SK-N-SH (cell line): ENCODE data around the gene ST8SIA3. TPM values are rescaled to one million over a fixed set of nuclear protein-coding genes. Genes with fewer than 3 reads are reported as not detected.
"Not testable (repeated sequence)": the region's sequence is repeated elsewhere in the genome, so short reads cannot be mapped to it uniquely, and the experiment has no call there.

Experiments
- CTCF ChIA-PET: fragments of 300-600, 350-600 bp; formaldehyde crosslinking; extraction: SDS; loops from one replicate; lab custom pipeline; 2021; lab: Yijun Ruan, JAX
- POLR2A ChIA-PET: fragments of 350-600 bp; sonication (Branson Sonifier 250); formaldehyde crosslinking; extraction: SDS; loops from one replicate; lab custom pipeline; 2020; ENCODE audit warnings: antibody characterized with exemption, inconsistent platforms; lab: Yijun Ruan, JAX
- DNase-seq: peaks from one replicate; pipeline ENCODE4 v3.0.0; 2012
- H2AFZ ChIP-seq: fragments of 200-600 bp; sonication (generic); 2 replicates; pipeline ENCODE4 v1.8.1; 2016; ENCODE audit warnings: antibody characterized with exemption, mild to moderate bottlenecking, low read depth
- H3F3A ChIP-seq: fragments of 200-600 bp; sonication (generic); replicated peaks from 2 replicates; pipeline ENCODE3; 2016; ENCODE audit warnings: antibody characterized with exemption, mild to moderate bottlenecking; ENCODE audit not compliant: insufficient read depth
- H3K27ac ChIP-seq, 2 experiments: fragments of 200-500 bp in 1 of 2; fragments of 200-600 bp in 1 of 2; sonication (Bioruptor generic) in 1 of 2; sonication (generic), shearing (Covaris generic) in 1 of 2; 2 replicates each; pipeline versions ENCODE4 v1.5.1 to v1.6.1; 2014 to 2016; ENCODE audit warnings: low read depth in 2 of 2, inconsistent platforms in 1 of 2, low read length in 1 of 2, mild to moderate bottlenecking in 1 of 2, mixed read lengths in 1 of 2
- H3K27me3 ChIP-seq: fragments of 200-600 bp; sonication (generic), shearing (Covaris generic); 2 replicates; pipeline ENCODE4 v1.6.1; 2016; ENCODE audit warnings: mixed run types; ENCODE audit not compliant: insufficient read depth
- H3K36me3 ChIP-seq, 2 experiments: fragments of 200-500 bp in 1 of 2; fragments of 200-600 bp in 1 of 2; sonication (Bioruptor generic) in 1 of 2; sonication (generic) in 1 of 2; replicated peaks in 1 of 2; 2 replicates each; pipeline versions ENCODE3 to v1.5.1; 2014 to 2016; ENCODE audit warnings: low read length in 1 of 2, mild to moderate bottlenecking in 1 of 2; ENCODE audit not compliant: insufficient read depth in 2 of 2, control insufficient read depth in 1 of 2
- H3K4me1 ChIP-seq, 2 experiments: fragments of 200-500 bp in 1 of 2; fragments of 200-600 bp in 1 of 2; sonication (Bioruptor generic) in 1 of 2; sonication (generic), shearing (Covaris generic) in 1 of 2; 2 replicates each; pipeline versions ENCODE4 v1.5.1 to v1.6.1; 2014 to 2016; ENCODE audit warnings: low read depth in 1 of 2, low read length in 1 of 2, mixed run types in 1 of 2; ENCODE audit not compliant: insufficient read depth in 2 of 2, control insufficient read depth in 1 of 2
- H3K4me2 ChIP-seq: fragments of 200-600 bp; sonication (generic), shearing (Covaris generic); 2 replicates; pipeline ENCODE4 v1.6.1; 2017; ENCODE audit warnings: mixed run types
- H3K4me3 ChIP-seq, 2 experiments: fragments of 200-500 bp in 1 of 2; fragments of 200-600 bp in 1 of 2; sonication (Bioruptor generic) in 1 of 2; sonication (generic), shearing (Covaris generic) in 1 of 2; 2 replicates each; pipeline versions ENCODE4 v1.5.1 to v1.8.1; 2014 to 2016; ENCODE audit warnings: low read depth in 2 of 2, inconsistent platforms in 1 of 2, low read length in 1 of 2, mild to moderate bottlenecking in 1 of 2, mixed read lengths in 1 of 2, moderate library complexity in 1 of 2
- H3K79me2 ChIP-seq: fragments of 200-600 bp; sonication (generic); 2 replicates; pipeline ENCODE4 v1.8.1; 2017; ENCODE audit warnings: mild to moderate bottlenecking; ENCODE audit not compliant: insufficient read depth
- H3K9ac ChIP-seq: fragments of 200-600 bp; sonication (generic); 2 replicates; pipeline ENCODE4 v1.6.1; 2017; ENCODE audit warnings: mixed run types
- H3K9me2 ChIP-seq: fragments of 200-600 bp; sonication (generic); 2 replicates; pipeline ENCODE4 v1.6.1; 2017; ENCODE audit warnings: mixed run types
- H3K9me3 ChIP-seq: fragments of 200-600 bp; sonication (generic); 2 replicates; pipeline ENCODE4 v1.6.1; 2017; ENCODE audit warnings: mixed run types, mild to moderate bottlenecking, moderate library complexity
- H4K20me1 ChIP-seq: fragments of 200-600 bp; sonication (generic); 2 replicates; pipeline ENCODE4 v1.6.1; 2017; ENCODE audit warnings: mild to moderate bottlenecking, mixed run types; ENCODE audit not compliant: insufficient read depth
- GABPA ChIP-seq: IDR thresholded peaks from 2 replicates; pipeline ENCODE4 v1.4.0; 2012; ENCODE audit warnings: low read depth, mild to moderate bottlenecking
- NFIC ChIP-seq: IDR thresholded peaks from 2 replicates; pipeline ENCODE4 v1.4.0; 2012; ENCODE audit warnings: borderline replicate concordance
- SIN3A ChIP-seq: IDR thresholded peaks from 2 replicates; pipeline ENCODE4 v1.6.1; 2012; ENCODE audit warnings: low read depth, mild to moderate bottlenecking, low read length, moderate library complexity, borderline replicate concordance
- TAF1 ChIP-seq: IDR thresholded peaks from 2 replicates; pipeline ENCODE4 v1.6.1; 2012; ENCODE audit warnings: low read depth, mild to moderate bottlenecking, low read length, moderate library complexity, borderline replicate concordance
- WGBS: methylation state at CpG from one replicate; pipeline ENCODE4 v1.1.6; 2017; ENCODE audit warnings: low lambda C conversion rate; 5-methylcytosine and 5-hydroxymethylcytosine counted together
- polyA plus RNA-seq, 3 experiments: library from polyadenylated mRNA; depleted of rRNA; stranded (reverse); fragments of >200 nt; gene quantifications; 2 replicates each; pipeline ENCODE4 v1.2.3, GENCODE V29; 2012
- TF ChIP-seq, protein P1 (sequence below): IDR thresholded peaks from 2 replicates; pipeline ENCODE4 v1.4.0; 2012; ENCODE audit warnings: low read depth, borderline replicate concordance

ST8SIA3 gene
- polyA plus RNA-seq, 1 of the 3 experiments (the other 2 are of a cell fraction), result 0.05 TPM

DNA sequence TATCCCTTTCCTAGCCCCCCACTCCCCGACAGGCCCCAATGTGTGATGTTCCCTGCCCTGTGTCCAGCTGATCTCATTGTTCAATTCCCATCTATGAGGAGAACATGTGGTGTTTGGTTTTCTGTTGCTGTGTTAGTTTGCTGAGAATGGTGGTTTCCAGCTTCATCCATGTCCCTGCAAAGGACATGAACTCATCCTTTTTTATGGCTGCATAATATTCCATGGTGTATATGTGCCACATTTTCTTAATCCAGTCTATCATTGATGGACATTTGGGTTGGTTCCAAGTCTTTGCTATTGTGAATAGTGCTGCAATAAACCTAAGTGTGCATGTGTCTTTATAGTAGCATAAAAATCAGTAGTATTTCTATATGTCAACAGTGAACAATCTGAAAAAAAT is 42.4 kb downstream of the ST8SIA3 start:
- H4K20me1 ChIP-seq, H2AFZ ChIP-seq, H3K9me2 ChIP-seq, DNase-seq, H3K4me1 ChIP-seq, H3K9me3 ChIP-seq, H3K36me3 ChIP-seq, H3K9ac ChIP-seq, H3F3A ChIP-seq, POLR2A ChIA-PET, CTCF ChIA-PET, H3K27ac ChIP-seq, H3K27me3 ChIP-seq, H3K4me3 ChIP-seq, H3K79me2 ChIP-seq, H3K4me2 ChIP-seq: not testable (repeated sequence)
- WGBS, result 17% methylated on average over 1 of the region's 1 CpG

DNA sequence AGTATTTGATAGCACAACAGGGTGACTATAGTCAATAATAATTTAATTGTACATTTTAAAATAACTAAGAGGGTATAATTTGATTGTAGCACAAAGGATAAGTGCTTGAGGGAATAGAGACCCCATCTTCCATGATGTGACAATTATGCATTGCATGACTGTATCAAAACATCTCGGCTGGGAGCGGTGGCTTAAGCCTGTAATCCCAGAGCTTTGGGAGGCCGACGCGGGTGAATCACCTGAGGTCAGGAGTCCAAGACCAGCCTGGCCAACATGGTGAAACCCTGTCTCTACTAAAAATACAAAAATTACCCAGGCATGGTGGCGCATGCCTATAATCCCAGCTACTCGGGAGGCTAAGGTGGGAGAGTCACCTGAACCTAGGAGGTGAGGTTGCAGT is 44.5 kb downstream of the ST8SIA3 start:
- H3K4me2 ChIP-seq, H3K36me3 ChIP-seq, H3K27ac ChIP-seq, H4K20me1 ChIP-seq, H3K9me2 ChIP-seq, H3K9me3 ChIP-seq, H3K79me2 ChIP-seq, H3F3A ChIP-seq, CTCF ChIA-PET, DNase-seq, H2AFZ ChIP-seq, H3K27me3 ChIP-seq, POLR2A ChIA-PET, H3K4me1 ChIP-seq, H3K4me3 ChIP-seq, H3K9ac ChIP-seq: not testable (repeated sequence)
- 71% methylated on average over 7 of the region's 7 CpGs for WGBS

DNA sequence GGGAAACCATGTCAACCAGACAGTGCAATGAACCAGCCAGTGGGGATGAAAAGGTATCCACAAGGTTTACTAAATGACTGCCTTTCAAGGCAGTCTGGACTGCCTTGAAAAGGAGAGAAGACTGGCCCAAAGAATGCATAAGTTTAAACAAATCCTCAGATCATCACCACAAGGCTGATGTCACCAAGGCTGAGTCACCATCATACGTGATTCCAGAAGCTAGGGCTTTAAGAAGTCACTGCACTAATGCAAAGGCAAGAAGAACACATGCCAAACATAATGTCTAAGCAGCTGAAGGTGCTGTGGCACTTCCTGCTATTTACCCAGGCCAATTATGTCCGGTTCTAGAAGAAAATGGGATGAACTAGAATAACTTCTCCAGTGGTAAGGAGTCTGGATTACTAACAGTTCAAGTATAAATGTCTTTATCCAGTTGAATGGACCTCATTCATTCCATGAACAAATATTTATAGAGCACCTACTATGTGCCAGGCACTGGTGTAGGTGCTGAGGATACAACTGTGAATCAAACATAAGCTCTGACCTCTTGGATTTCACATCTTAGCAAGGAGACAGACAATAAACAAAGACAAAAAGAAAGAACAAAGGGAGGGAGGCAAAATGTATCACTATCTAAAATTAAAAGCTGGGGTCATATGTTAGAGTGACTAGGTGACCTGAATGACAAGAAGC is 45.2 kb downstream of the ST8SIA3 start:
- CTCF ChIA-PET, result no interaction called here
- no peak overlapping the region for H2AFZ ChIP-seq
- H3K27me3 ChIP-seq, result no peaks in the 10 kb centered on the region
- H3K4me3 ChIP-seq, result no peak overlapping the region
- no peaks in the 10 kb centered on the region for H3F3A ChIP-seq
- TF ChIP-seq TAF1, result no peak
- TF ChIP-seq GABPA, result no peak
- TF ChIP-seq NFIC, result no peak
- TF ChIP-seq SIN3A, result no peak
- TF ChIP-seq, protein P1, sequence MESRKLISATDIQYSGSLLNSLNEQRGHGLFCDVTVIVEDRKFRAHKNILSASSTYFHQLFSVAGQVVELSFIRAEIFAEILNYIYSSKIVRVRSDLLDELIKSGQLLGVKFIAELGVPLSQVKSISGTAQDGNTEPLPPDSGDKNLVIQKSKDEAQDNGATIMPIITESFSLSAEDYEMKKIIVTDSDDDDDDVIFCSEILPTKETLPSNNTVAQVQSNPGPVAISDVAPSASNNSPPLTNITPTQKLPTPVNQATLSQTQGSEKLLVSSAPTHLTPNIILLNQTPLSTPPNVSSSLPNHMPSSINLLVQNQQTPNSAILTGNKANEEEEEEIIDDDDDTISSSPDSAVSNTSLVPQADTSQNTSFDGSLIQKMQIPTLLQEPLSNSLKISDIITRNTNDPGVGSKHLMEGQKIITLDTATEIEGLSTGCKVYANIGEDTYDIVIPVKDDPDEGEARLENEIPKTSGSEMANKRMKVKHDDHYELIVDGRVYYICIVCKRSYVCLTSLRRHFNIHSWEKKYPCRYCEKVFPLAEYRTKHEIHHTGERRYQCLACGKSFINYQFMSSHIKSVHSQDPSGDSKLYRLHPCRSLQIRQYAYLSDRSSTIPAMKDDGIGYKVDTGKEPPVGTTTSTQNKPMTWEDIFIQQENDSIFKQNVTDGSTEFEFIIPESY, result no peak
- no peaks in the 10 kb centered on the region for H4K20me1 ChIP-seq
- DNase-seq, result no peak
- 0 out of 2 replicates have a peak, but pooled peaks cover 5% of the 10 kb centered on the region for H3K9me3 ChIP-seq
- H3K36me3 ChIP-seq, result no peaks in the 10 kb centered on the region
- H3K9me2 ChIP-seq, result no peaks in the 10 kb centered on the region
- H3K4me1 ChIP-seq, result no peaks in the 10 kb centered on the region
- H3K79me2 ChIP-seq, result no peaks in the 10 kb centered on the region
- no peak overlapping the region for H3K27ac ChIP-seq
- no peak overlapping the region for H3K4me2 ChIP-seq
- POLR2A ChIA-PET, result no interaction called here
- WGBS, result 29% methylated on average over 2 of the region's 2 CpGs
- no peak overlapping the region for H3K9ac ChIP-seq
